Measurements from ENCODE around the gene SSBP2.
A peak's percentile ranks its signal among the peaks of the same experiment; 100 is the strongest.

DNA sequence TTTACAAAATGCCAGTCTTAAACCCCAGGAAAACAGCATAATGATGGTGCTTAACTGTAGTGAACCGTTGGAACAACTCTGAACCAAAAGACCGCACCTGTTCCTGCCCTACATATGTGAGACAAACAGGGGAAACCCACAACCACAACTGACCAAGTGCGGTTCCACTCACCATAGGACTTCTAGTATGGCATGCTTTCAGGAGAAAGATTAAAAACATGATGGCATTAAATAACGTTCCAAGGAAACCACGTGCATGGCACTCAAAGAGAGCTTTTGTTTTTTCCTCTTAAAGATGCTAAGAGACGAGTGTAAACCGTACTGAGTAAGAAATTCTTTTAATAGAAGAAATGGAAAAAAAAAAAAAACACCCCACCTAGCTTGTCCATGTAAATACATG lies 119.8 kb downstream of the SSBP2 start:
- TF ChIP-seq, protein P1, sequence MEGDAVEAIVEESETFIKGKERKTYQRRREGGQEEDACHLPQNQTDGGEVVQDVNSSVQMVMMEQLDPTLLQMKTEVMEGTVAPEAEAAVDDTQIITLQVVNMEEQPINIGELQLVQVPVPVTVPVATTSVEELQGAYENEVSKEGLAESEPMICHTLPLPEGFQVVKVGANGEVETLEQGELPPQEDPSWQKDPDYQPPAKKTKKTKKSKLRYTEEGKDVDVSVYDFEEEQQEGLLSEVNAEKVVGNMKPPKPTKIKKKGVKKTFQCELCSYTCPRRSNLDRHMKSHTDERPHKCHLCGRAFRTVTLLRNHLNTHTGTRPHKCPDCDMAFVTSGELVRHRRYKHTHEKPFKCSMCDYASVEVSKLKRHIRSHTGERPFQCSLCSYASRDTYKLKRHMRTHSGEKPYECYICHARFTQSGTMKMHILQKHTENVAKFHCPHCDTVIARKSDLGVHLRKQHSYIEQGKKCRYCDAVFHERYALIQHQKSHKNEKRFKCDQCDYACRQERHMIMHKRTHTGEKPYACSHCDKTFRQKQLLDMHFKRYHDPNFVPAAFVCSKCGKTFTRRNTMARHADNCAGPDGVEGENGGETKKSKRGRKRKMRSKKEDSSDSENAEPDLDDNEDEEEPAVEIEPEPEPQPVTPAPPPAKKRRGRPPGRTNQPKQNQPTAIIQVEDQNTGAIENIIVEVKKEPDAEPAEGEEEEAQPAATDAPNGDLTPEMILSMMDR (IDR thresholded peaks at IDR 0.05; ENCODE audit: insufficient read depth, low read length), result no peak
- TF ChIP-seq POLR2AphosphoS5 (IDR thresholded peaks at IDR 0.05; ENCODE audit: low read depth), result peak; percentile 52
- TF ChIP-seq, protein P2, sequence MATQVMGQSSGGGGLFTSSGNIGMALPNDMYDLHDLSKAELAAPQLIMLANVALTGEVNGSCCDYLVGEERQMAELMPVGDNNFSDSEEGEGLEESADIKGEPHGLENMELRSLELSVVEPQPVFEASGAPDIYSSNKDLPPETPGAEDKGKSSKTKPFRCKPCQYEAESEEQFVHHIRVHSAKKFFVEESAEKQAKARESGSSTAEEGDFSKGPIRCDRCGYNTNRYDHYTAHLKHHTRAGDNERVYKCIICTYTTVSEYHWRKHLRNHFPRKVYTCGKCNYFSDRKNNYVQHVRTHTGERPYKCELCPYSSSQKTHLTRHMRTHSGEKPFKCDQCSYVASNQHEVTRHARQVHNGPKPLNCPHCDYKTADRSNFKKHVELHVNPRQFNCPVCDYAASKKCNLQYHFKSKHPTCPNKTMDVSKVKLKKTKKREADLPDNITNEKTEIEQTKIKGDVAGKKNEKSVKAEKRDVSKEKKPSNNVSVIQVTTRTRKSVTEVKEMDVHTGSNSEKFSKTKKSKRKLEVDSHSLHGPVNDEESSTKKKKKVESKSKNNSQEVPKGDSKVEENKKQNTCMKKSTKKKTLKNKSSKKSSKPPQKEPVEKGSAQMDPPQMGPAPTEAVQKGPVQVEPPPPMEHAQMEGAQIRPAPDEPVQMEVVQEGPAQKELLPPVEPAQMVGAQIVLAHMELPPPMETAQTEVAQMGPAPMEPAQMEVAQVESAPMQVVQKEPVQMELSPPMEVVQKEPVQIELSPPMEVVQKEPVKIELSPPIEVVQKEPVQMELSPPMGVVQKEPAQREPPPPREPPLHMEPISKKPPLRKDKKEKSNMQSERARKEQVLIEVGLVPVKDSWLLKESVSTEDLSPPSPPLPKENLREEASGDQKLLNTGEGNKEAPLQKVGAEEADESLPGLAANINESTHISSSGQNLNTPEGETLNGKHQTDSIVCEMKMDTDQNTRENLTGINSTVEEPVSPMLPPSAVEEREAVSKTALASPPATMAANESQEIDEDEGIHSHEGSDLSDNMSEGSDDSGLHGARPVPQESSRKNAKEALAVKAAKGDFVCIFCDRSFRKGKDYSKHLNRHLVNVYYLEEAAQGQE (IDR thresholded peaks at IDR 0.05; ENCODE audit: insufficient replicate concordance, low read depth), result no peak

All from HL-60 (cell line).